Right lobe of liver (tissue), 4 donors: ENCODE measurements around the gene DIAPH2.

Source experiments
- POLR2A ChIP-seq: fragments of 450-650 bp; IDR thresholded peaks from one replicate; pipeline ENCODE4 v1.6.1; 2017; ENCODE audit warnings: antibody characterized with exemption, mild to moderate bottlenecking
- TF ChIP-seq, protein P1 (sequence below), 4 donors: fragments of 200-600 bp in 3 of 4; fragments of 450-650 bp in 1 of 4; IDR thresholded peaks; one replicate each; pipeline versions ENCODE4 v1.5.1 to v1.8.0; 2016 to 2022; ENCODE audit warnings: antibody characterized with exemption in 4 of 4, mild to moderate bottlenecking in 2 of 4
- donor health status: DM: no; HTN: no; CAD: no.
- donor health status: DM: no; HTN: no; CAD: no.
- donor health status: DM: no; HTN: yes; CAD: no.

DNA sequence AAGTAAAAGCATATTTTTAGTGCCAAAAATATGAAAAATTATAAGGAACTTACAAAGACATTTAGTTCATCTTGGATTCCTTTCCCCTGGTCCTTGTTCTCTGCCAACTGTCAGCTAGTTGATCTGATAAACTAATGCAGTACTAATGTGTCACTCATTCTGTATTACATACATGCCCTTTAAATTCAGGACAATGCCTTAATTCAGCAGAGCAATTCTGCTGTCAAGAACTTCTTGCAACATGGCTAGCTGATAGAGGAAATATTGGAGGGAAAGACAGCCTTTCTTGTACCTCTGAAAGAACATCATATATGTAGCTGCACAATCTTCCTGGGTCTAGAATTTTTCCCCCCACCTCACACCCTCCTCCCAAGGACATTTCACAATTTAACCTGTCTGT lies 679.2 kb downstream of the DIAPH2 start:
- TF ChIP-seq POLR2A = no peak
- TF ChIP-seq, protein P1, sequence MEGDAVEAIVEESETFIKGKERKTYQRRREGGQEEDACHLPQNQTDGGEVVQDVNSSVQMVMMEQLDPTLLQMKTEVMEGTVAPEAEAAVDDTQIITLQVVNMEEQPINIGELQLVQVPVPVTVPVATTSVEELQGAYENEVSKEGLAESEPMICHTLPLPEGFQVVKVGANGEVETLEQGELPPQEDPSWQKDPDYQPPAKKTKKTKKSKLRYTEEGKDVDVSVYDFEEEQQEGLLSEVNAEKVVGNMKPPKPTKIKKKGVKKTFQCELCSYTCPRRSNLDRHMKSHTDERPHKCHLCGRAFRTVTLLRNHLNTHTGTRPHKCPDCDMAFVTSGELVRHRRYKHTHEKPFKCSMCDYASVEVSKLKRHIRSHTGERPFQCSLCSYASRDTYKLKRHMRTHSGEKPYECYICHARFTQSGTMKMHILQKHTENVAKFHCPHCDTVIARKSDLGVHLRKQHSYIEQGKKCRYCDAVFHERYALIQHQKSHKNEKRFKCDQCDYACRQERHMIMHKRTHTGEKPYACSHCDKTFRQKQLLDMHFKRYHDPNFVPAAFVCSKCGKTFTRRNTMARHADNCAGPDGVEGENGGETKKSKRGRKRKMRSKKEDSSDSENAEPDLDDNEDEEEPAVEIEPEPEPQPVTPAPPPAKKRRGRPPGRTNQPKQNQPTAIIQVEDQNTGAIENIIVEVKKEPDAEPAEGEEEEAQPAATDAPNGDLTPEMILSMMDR (IDR thresholded peaks at IDR 0.05) = no peak
